ENCODE data around the gene BFSP1. TPM values are rescaled to one million over a fixed set of nuclear protein-coding genes. Genes with fewer than 3 reads are reported as not detected.

The BFSP1 gene
- polyA plus RNA-seq, 1 of the 3 experiments (the other 2 are of a cell fraction): 7.1 TPM

DNA sequence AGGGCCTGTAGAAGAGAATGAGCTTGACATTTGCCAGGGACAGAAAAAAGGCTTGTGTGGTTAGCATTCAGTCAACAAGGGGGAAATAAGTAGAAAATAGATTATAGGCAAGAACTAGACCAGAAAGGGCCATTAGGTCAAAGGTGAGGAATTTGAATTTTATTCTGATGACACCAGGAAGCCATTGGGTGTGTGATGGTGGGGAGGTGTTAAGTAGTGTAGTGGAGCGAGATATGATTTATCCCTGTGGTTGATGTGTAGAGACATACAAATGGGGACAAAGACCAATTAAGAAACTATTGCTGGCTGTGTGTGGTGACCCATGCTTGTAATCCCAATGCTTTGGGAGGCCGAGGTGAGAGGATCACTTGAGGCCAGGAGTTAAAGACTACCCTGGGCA, 49.7 kb upstream of the BFSP1 start (continued):
- TF ChIP-seq TEAD4 (IDR thresholded peaks at IDR 0.05; ENCODE audit: borderline replicate concordance, insufficient read depth) (no peak), GABPA (IDR thresholded peaks at IDR 0.05; ENCODE audit: low read depth) (no peak), EZH2phosphoT487 (IDR thresholded peaks at IDR 0.05; ENCODE audit: borderline replicate concordance, low read depth) (no peak), RFX5 (IDR thresholded peaks at IDR 0.05; ENCODE audit: low read length) (no peak), SMC3 (IDR thresholded peaks at IDR 0.05; ENCODE audit: low read depth, low read length) (no peak), PBX3 (IDR thresholded peaks at IDR 0.05) (no peak), GATA2 (CRISPR knock-in tag; IDR thresholded peaks at IDR 0.05) (no peak)

GRCh38 chr20:17579369-17580039, 48.3 kb upstream of the BFSP1 start:
- Histone ChIP-seq H3F3A (replicated peaks; ENCODE audit: insufficient read depth) (peaks cover 20% of the 10 kb centered on the region), H3K4me1 (ENCODE audit: control insufficient read depth in 1 of 2, insufficient read depth in 2 of 2, low read depth in 1 of 2, low read length in 1 of 2) (no peaks in the 10 kb centered on the region; a peak in 1 of 4 replicates), H4K20me1 (ENCODE audit: insufficient read depth) (peaks cover 97% of the 10 kb centered on the region), H3K36me3 (replicated peaks in 1 of 2; ENCODE audit: control insufficient read depth in 1 of 2, insufficient read depth in 2 of 2, low read length in 1 of 2) (peaks cover 0 to 39% of the 10 kb centered on the region in 2 experiments), H3K4me3 (ENCODE audit: low read depth in 2 of 2, low read length in 1 of 2) (no peak overlapping the region), H3K4me2 (no peak overlapping the region), H3K79me2 (ENCODE audit: insufficient read depth) (peaks cover 100% of the 10 kb centered on the region), H3K9me3 (no peaks in the 10 kb centered on the region), H2AFZ (ENCODE audit: low read depth) (no peak overlapping the region), H3K9ac (no peak overlapping the region), H3K27me3 (ENCODE audit: insufficient read depth) (no peaks in the 10 kb centered on the region), H3K27ac (ENCODE audit: low read depth in 2 of 2, low read length in 1 of 2) (no peak overlapping the region), H3K9me2 (no peaks in the 10 kb centered on the region)
- WGBS (ENCODE audit: low lambda C conversion rate): 94% methylated on average over 4 of the region's 4 CpGs
- CTCF ChIA-PET: interaction anchor here (1.8 kb wide), 1 partner anchor 39 kb away, joined by 4 read pairs; no protein-coding TSS in a partner anchor
- no peak for DNase-seq
- POLR2A ChIA-PET: no interaction called here
- TF ChIP-seq PBX3 (IDR thresholded peaks at IDR 0.05): peak; percentile 49
- no peak for TF ChIP-seq MAX (IDR thresholded peaks at IDR 0.05; ENCODE audit: low read depth)

DNA sequence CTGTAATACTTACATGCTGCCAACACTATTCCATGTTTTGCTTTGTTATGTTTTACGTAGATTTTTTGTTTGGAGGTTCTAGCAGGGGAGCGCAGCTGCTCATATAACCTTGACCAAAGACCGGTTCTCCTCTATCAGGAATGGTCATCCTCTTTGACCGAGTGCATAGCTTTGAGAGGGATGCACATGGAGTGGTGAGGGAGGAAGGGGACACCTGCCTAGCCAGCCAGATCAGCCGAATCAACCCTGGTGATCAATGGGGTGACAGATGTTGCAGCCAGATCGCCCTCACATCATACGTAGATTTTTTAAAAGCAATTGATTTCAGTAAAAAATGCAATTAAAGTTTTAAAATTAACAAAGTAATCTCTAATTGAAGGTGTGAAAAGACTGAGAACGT, 45.0 kb upstream of the BFSP1 start:
- Histone ChIP-seq H3K4me3 (ENCODE audit: low read depth in 2 of 2, low read length in 1 of 2) (no peak overlapping the region), H3K27me3 (ENCODE audit: insufficient read depth) (no peaks in the 10 kb centered on the region), H3K9me2 (no peaks in the 10 kb centered on the region), H3K36me3 (replicated peaks in 1 of 2; ENCODE audit: control insufficient read depth in 1 of 2, insufficient read depth in 2 of 2, low read length in 1 of 2) (peaks cover 3 to 33% of the 10 kb centered on the region in 2 experiments), H3K9me3 (no peaks in the 10 kb centered on the region), H4K20me1 (ENCODE audit: insufficient read depth) (peaks cover 98% of the 10 kb centered on the region), H2AFZ (ENCODE audit: low read depth) (no peak overlapping the region), H3K9ac (no peak overlapping the region), H3F3A (replicated peaks; ENCODE audit: insufficient read depth) (peaks cover 15% of the 10 kb centered on the region), H3K27ac (ENCODE audit: low read depth in 2 of 2, low read length in 1 of 2) (no peak overlapping the region), H3K4me1 (ENCODE audit: control insufficient read depth in 1 of 2, insufficient read depth in 2 of 2, low read depth in 1 of 2, low read length in 1 of 2) (peaks cover 0 to 3% of the 10 kb centered on the region in 2 experiments; a peak in 3 of 4 replicates), H3K79me2 (ENCODE audit: insufficient read depth) (peaks cover 100% of the 10 kb centered on the region), H3K4me2 (no peak overlapping the region)
- 93% methylated on average over 8 of the region's 8 CpGs for WGBS (ENCODE audit: low lambda C conversion rate)
- ChIA-PET CTCF (interaction anchor here (1.3 kb wide), 1 partner anchor 10 kb away, joined by 3 read pairs; no protein-coding TSS in a partner anchor), POLR2A (no interaction called here)
- TF ChIP-seq TCF12 (IDR thresholded peaks at IDR 0.05) (no peak), NFIC (IDR thresholded peaks at IDR 0.05; ENCODE audit: borderline replicate concordance) (no peak), MAX (IDR thresholded peaks at IDR 0.05; ENCODE audit: low read depth) (no peak), USF1 (IDR thresholded peaks at IDR 0.05; ENCODE audit: borderline replicate concordance, low read depth) (no peak), TEAD4 (IDR thresholded peaks at IDR 0.05; ENCODE audit: borderline replicate concordance, insufficient read depth) (no peak), MEF2A (IDR thresholded peaks at IDR 0.05; ENCODE audit: borderline replicate concordance, low read depth) (no peak), GATA2 (CRISPR knock-in tag; IDR thresholded peaks at IDR 0.05) (no peak), SIN3A (IDR thresholded peaks at IDR 0.05; ENCODE audit: borderline replicate concordance, low read depth, low read length) (no peak), RCOR1 (IDR thresholded peaks at IDR 0.05; ENCODE audit: low read length) (no peak), EZH2phosphoT487 (IDR thresholded peaks at IDR 0.05; ENCODE audit: borderline replicate concordance, low read depth) (no peak), FOSL2 (IDR thresholded peaks at IDR 0.05; ENCODE audit: borderline replicate concordance, low read depth) (no peak), RXRA (IDR thresholded peaks at IDR 0.05; ENCODE audit: borderline replicate concordance, low read depth) (no peak), PBX3 (IDR thresholded peaks at IDR 0.05) (no peak), SMC3 (IDR thresholded peaks at IDR 0.05; ENCODE audit: low read depth, low read length) (no peak), MXI1 (IDR thresholded peaks at IDR 0.05; ENCODE audit: low read depth, low read length) (no peak)
- TF ChIP-seq, protein P1, sequence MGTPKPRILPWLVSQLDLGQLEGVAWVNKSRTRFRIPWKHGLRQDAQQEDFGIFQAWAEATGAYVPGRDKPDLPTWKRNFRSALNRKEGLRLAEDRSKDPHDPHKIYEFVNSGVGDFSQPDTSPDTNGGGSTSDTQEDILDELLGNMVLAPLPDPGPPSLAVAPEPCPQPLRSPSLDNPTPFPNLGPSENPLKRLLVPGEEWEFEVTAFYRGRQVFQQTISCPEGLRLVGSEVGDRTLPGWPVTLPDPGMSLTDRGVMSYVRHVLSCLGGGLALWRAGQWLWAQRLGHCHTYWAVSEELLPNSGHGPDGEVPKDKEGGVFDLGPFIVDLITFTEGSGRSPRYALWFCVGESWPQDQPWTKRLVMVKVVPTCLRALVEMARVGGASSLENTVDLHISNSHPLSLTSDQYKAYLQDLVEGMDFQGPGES (IDR thresholded peaks at IDR 0.05; ENCODE audit: low read depth, low read length): no peak
- DNase-seq: no peak

Data from SK-N-SH (cell line).